HCT116 (cell line): ENCODE results near the gene THRAP3. TPM values are rescaled to one million over a fixed set of nuclear protein-coding genes. Genes with fewer than 3 reads are reported as not detected.

Experiments
- ATAC-seq: fragments of 200-7000 bp; cut with Tn5 transposase; 2 replicates; pipeline ENCODE4 v1.9.1; 2020; ENCODE audit warnings: mild to moderate bottlenecking, moderate library complexity
- BruUV-seq: library from RNA; stranded (reverse); fragments of 400-500 nt; replicated peaks from 2 replicates; lab custom pipeline; 2021; lab: Mats Ljungman, UMichigan
- CTCF ChIA-PET: fragments of 300-600 bp; sonication (Branson Sonifier 250); formaldehyde crosslinking; loops from one replicate; lab custom pipeline; 2021; ENCODE audit warnings: antibody characterized with exemption; lab: Charles Lee
- POLR2A ChIA-PET: fragments of 300-600, 350-600 bp; sonication (Branson Sonifier 250); formaldehyde crosslinking; loops from one replicate; lab custom pipeline; 2021; ENCODE audit warnings: antibody characterized with exemption; lab: Charles Lee
- RAD21 ChIA-PET, 2 experiments: fragments of 300-600 bp; sonication (Branson Sonifier 250); formaldehyde crosslinking; loops; one replicate each; lab custom pipeline; 2023; ENCODE audit warnings: low total read pairs in 2 of 2; ENCODE audit not compliant: uncharacterized antibody in 2 of 2, unreplicated experiment in 2 of 2, low non-redundant PET in 1 of 2; lab: Charles Lee
- DNase-seq: peaks from one replicate; pipeline ENCODE4 v3.0.0-alpha.2; 2010; ENCODE audit warnings: low read depth, low spot score
- H2AFZ ChIP-seq: fragments of 200-600 bp; shearing (Covaris generic), sonication (generic); 2 replicates; pipeline ENCODE4 v1.6.1; 2017; ENCODE audit warnings: low read depth, mixed run types, mixed read lengths, antibody characterized with exemption, low read length; ENCODE audit not compliant: poor library complexity, severe bottlenecking
- H3K27ac ChIP-seq: 2 replicates; pipeline ENCODE4 v1.5.1; 2012; ENCODE audit warnings: low read depth, low read length
- H3K27me3 ChIP-seq: fragments of 200-600 bp; sonication (generic); 2 replicates; pipeline ENCODE4 v1.6.1; 2016; ENCODE audit warnings: mixed run types, low read length, mixed read lengths; ENCODE audit not compliant: insufficient read depth
- H3K36me3 ChIP-seq, 2 experiments: fragments of 200-500 bp in 1 of 2; fragments of 200-600 bp in 1 of 2; sonication (Bioruptor generic) in 1 of 2; sonication (generic) in 1 of 2; 2 replicates each; pipeline versions ENCODE4 v1.5.1 to v1.6.1; 2014 to 2016; ENCODE audit warnings: low read length in 2 of 2, inconsistent platforms in 1 of 2, mixed read lengths in 1 of 2, mixed run types in 1 of 2; ENCODE audit not compliant: insufficient read depth in 2 of 2, control insufficient read depth in 1 of 2
- H3K4me1 ChIP-seq, 2 experiments: fragments of 200-600 bp in 1 of 2; sonication (generic) in 1 of 2; 2 replicates each; pipeline versions ENCODE4 v1.5.1 to v1.6.1; 2012 to 2017; ENCODE audit warnings: low read length in 2 of 2, inconsistent platforms in 1 of 2, mild to moderate bottlenecking in 1 of 2, mixed read lengths in 1 of 2, mixed run types in 1 of 2, moderate library complexity in 1 of 2; ENCODE audit not compliant: insufficient read depth in 2 of 2, control insufficient read depth in 1 of 2
- H3K4me2 ChIP-seq: fragments of 200-600 bp; sonication (generic); 2 replicates; pipeline ENCODE4 v1.6.1; 2017; ENCODE audit warnings: mixed run types, low read length, mixed read lengths
- H3K4me3 ChIP-seq, 2 experiments: fragments of 200-600 bp in 1 of 2; sonication (generic) in 1 of 2; replicated peaks in 1 of 2; 2 replicates each; pipeline ENCODE4 v1.5.1; 2011 to 2016; ENCODE audit warnings: low read length in 2 of 2, control low read depth in 1 of 2, low read depth in 1 of 2, mild to moderate bottlenecking in 1 of 2, mixed read lengths in 1 of 2, mixed run types in 1 of 2
- H3K79me2 ChIP-seq: fragments of 200-600 bp; sonication (generic); 2 replicates; pipeline ENCODE4 v1.6.1; 2017; ENCODE audit warnings: mild to moderate bottlenecking, mixed run types, low read length, moderate library complexity, mixed read lengths; ENCODE audit not compliant: insufficient read depth
- H3K9ac ChIP-seq: fragments of 200-600 bp; sonication (generic); 2 replicates; pipeline ENCODE4 v1.6.1; 2016; ENCODE audit warnings: low read length, mixed read lengths
- H3K9me2 ChIP-seq: fragments of 200-600 bp; sonication (generic), shearing (Covaris generic); 2 replicates; pipeline ENCODE4 v1.6.1; 2017; ENCODE audit warnings: mixed run types, mild to moderate bottlenecking, moderate library complexity; ENCODE audit not compliant: insufficient read depth
- H3K9me3 ChIP-seq, 2 experiments: fragments of 200-500 bp in 1 of 2; fragments of 200-600 bp in 1 of 2; sonication (Bioruptor generic) in 1 of 2; sonication (generic) in 1 of 2; 2 replicates each; pipeline ENCODE4 v1.6.1; 2014 to 2017; ENCODE audit warnings: low read length in 2 of 2, mixed read lengths in 2 of 2, inconsistent platforms in 1 of 2, low read depth in 1 of 2, mild to moderate bottlenecking in 1 of 2, mixed run types in 1 of 2, moderate library complexity in 1 of 2; ENCODE audit not compliant: control insufficient read depth in 1 of 2, insufficient read depth in 1 of 2
- H4K20me1 ChIP-seq: fragments of 200-600 bp; sonication (generic), shearing (Covaris generic); 2 replicates; pipeline ENCODE4 v1.6.1; 2017; ENCODE audit warnings: mixed run types, mild to moderate bottlenecking, moderate library complexity; ENCODE audit not compliant: insufficient read depth
- ATF3 ChIP-seq: IDR thresholded peaks from 2 replicates; pipeline ENCODE4 v1.6.1; 2012
- CEBPB ChIP-seq: IDR thresholded peaks from 2 replicates; pipeline ENCODE4 v1.6.1; 2012; ENCODE audit warnings: low read depth
- EGR1 ChIP-seq: IDR thresholded peaks from 2 replicates; pipeline ENCODE4 v1.6.1; 2012; ENCODE audit warnings: low read depth
- EZH2 ChIP-seq: fragments of 200-600 bp; sonication (generic); IDR thresholded peaks from 2 replicates; pipeline ENCODE4 v1.6.1; 2017; ENCODE audit warnings: antibody characterized with exemption, mixed run types
- EZH2phosphoT487 ChIP-seq: fragments of 200-600 bp; IDR thresholded peaks from 2 replicates; pipeline ENCODE4 v1.6.1; 2018; ENCODE audit warnings: antibody characterized with exemption, borderline replicate concordance
- JUND ChIP-seq: IDR thresholded peaks from 2 replicates; pipeline ENCODE4 v1.6.1; 2012
- POLR2A ChIP-seq: IDR thresholded peaks from 2 replicates; pipeline ENCODE4 v1.7.0; 2011; ENCODE audit warnings: borderline replicate concordance; ENCODE audit not compliant: insufficient read depth, insufficient read length; ENCODE audit errors: extremely low read depth
- POLR2AphosphoS5 ChIP-seq: IDR thresholded peaks from 2 replicates; pipeline ENCODE4 v1.6.1; 2011; ENCODE audit warnings: mild to moderate bottlenecking, low read depth, low read length, moderate library complexity
- RAD21 ChIP-seq: IDR thresholded peaks from 2 replicates; pipeline ENCODE4 v1.6.1; 2012; ENCODE audit warnings: low read depth, mild to moderate bottlenecking
- SIN3A ChIP-seq: IDR thresholded peaks from 2 replicates; pipeline ENCODE4 v1.6.1; 2012; ENCODE audit warnings: low read depth
- SP1 ChIP-seq: IDR thresholded peaks from 2 replicates; pipeline ENCODE4 v1.6.1; 2012; ENCODE audit warnings: low read depth
- YY1 ChIP-seq: IDR thresholded peaks from 2 replicates; pipeline ENCODE4 v1.6.1; 2011; ENCODE audit warnings: low read length, low read depth, moderate library complexity, mild to moderate bottlenecking; ENCODE audit not compliant: insufficient replicate concordance; ENCODE audit errors: extremely low read depth
- ZFX ChIP-seq: fragments of 450-650 bp; IDR thresholded peaks from 2 replicates; pipeline ENCODE4 v1.6.1; 2017
- ZNF274 ChIP-seq: fragments of 200-500 bp; sonication (Bioruptor generic); IDR thresholded peaks from 2 replicates; pipeline ENCODE4 v1.6.1; 2014; ENCODE audit warnings: mild to moderate bottlenecking, low read depth, low read length, inconsistent platforms
- intact Hi-C: fragments of 100-400 bp; cut with micrococcal nuclease; formaldehyde crosslinking; loops from 2 replicates; pipeline ENCODE4 v1.10.0; 2022
- total RNA-seq: library from RNA; stranded (reverse); gene quantifications from one replicate; pipeline ENCODE4 v1.2.1, GENCODE V29; 2021; ENCODE audit not compliant: unreplicated experiment
- TF ChIP-seq, protein P1 (sequence below): IDR thresholded peaks from 2 replicates; pipeline ENCODE4 v1.6.1; 2012; ENCODE audit warnings: low read depth
- TF ChIP-seq, protein P2 (sequence below): IDR thresholded peaks from 2 replicates; pipeline ENCODE4 v1.6.1; 2012

Gene THRAP3
- total RNA-seq, 1 experiment from 2014 or later: 144 TPM

DNA sequence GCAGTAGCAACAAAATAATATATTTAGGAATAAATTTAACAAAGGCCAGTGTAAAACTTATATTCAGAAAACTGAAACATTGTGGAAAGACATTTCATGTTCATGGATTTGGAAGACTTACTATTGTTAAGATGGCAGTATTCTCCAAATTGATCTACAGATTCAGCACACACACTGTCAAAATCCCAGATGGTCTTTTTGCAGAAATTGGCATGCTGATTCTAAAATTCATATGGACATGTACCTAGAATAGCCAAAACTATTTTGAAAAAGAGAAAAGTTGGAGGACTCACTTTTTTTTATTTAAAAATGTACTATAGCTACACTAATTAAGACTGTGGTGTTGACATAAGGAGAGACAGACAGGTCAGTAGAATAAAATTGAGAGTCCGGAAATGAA, 50.0 kb downstream of the THRAP3 start:
- no peaks in the 10 kb centered on the region for H3K9me2 ChIP-seq
- TF ChIP-seq POLR2A: no peak
- no peak for TF ChIP-seq SIN3A
- TF ChIP-seq POLR2AphosphoS5: no peak
- TF ChIP-seq EZH2: no peak
- TF ChIP-seq ZNF274: no peak
- TF ChIP-seq EGR1: no peak
- TF ChIP-seq EZH2phosphoT487: no peak
- TF ChIP-seq YY1: no peak
- TF ChIP-seq JUND: no peak
- TF ChIP-seq, protein P1, sequence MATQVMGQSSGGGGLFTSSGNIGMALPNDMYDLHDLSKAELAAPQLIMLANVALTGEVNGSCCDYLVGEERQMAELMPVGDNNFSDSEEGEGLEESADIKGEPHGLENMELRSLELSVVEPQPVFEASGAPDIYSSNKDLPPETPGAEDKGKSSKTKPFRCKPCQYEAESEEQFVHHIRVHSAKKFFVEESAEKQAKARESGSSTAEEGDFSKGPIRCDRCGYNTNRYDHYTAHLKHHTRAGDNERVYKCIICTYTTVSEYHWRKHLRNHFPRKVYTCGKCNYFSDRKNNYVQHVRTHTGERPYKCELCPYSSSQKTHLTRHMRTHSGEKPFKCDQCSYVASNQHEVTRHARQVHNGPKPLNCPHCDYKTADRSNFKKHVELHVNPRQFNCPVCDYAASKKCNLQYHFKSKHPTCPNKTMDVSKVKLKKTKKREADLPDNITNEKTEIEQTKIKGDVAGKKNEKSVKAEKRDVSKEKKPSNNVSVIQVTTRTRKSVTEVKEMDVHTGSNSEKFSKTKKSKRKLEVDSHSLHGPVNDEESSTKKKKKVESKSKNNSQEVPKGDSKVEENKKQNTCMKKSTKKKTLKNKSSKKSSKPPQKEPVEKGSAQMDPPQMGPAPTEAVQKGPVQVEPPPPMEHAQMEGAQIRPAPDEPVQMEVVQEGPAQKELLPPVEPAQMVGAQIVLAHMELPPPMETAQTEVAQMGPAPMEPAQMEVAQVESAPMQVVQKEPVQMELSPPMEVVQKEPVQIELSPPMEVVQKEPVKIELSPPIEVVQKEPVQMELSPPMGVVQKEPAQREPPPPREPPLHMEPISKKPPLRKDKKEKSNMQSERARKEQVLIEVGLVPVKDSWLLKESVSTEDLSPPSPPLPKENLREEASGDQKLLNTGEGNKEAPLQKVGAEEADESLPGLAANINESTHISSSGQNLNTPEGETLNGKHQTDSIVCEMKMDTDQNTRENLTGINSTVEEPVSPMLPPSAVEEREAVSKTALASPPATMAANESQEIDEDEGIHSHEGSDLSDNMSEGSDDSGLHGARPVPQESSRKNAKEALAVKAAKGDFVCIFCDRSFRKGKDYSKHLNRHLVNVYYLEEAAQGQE: no peak
- no peak for TF ChIP-seq RAD21
- no peak for TF ChIP-seq ZFX
- TF ChIP-seq CEBPB: no peak
- TF ChIP-seq, protein P2, sequence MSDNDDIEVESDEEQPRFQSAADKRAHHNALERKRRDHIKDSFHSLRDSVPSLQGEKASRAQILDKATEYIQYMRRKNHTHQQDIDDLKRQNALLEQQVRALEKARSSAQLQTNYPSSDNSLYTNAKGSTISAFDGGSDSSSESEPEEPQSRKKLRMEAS: no peak
- no peak for TF ChIP-seq SP1
- no peak for TF ChIP-seq ATF3
- peaks cover 83% of the 10 kb centered on the region for H3K79me2 ChIP-seq
- intact Hi-C loops: no loop called here
- no peak for ATAC-seq
- ChIA-PET POLR2A (no interaction called here), RAD21 (no interaction called here), CTCF (interaction anchor here (0.6 to 1.3 kb wide), 3 partner anchors 9 to 141 kb away, joined by 3 read pairs; no protein-coding TSS in a partner anchor)
- H3K4me1 ChIP-seq: no peaks in the 10 kb centered on the region
- no peak overlapping the region for H3K4me3 ChIP-seq
- no peak overlapping the region for H3K4me2 ChIP-seq
- no peaks in the 10 kb centered on the region for H3K27me3 ChIP-seq
- H2AFZ ChIP-seq: no peak overlapping the region
- no peak for DNase-seq
- H3K36me3 ChIP-seq: peaks cover 17 to 18% of the 10 kb centered on the region in 2 experiments; a peak in 3 of 4 replicates
- no peaks in the 10 kb centered on the region for H3K9me3 ChIP-seq
- H4K20me1 ChIP-seq: no peaks in the 10 kb centered on the region
- H3K27ac ChIP-seq: no peak overlapping the region
- no TSS peak for BruUV-seq
- H3K9ac ChIP-seq: no peak overlapping the region
